ENCODE results near the gene SLC25A13. TPM values are rescaled to one million over a fixed set of nuclear protein-coding genes. Genes with fewer than 3 reads are reported as not detected.

The SLC25A13 gene
- total RNA-seq, 1 experiment from 2014 or later = 71.7 TPM

DNA sequence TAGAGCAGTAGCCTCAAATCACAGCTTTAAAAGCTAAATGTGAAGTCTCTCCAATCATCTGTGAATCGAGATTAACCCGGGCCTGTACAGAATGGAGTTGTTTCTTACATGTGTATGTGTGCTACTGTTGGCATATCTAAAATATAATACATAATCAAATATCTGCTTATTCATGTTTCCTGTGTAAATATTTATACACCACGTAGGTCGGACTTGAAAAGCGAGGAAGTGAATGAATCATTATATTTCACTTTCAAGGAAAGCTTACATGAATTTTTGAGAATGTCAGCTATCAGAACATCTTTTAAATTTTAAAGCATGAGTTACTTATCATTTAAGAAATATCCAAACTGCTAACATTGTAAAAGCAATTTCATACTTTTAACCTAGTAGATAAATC lies 233.3 kb downstream of the SLC25A13 start:
- no peak overlapping the region for H3K23ac ChIP-seq (ENCODE audit: insufficient read length, low read depth, low read length)
- no CpG with 5 or more reads among the region's 5 CpGs for WGBS (ENCODE audit: extremely low coverage, insufficient read length, low lambda C conversion rate)
- H3T11ph ChIP-seq (ENCODE audit: low read length) = no peak overlapping the region
- no peak overlapping the region for H4K5ac ChIP-seq (ENCODE audit: insufficient read length, low read depth, low read length)
- TF ChIP-seq, protein P1, sequence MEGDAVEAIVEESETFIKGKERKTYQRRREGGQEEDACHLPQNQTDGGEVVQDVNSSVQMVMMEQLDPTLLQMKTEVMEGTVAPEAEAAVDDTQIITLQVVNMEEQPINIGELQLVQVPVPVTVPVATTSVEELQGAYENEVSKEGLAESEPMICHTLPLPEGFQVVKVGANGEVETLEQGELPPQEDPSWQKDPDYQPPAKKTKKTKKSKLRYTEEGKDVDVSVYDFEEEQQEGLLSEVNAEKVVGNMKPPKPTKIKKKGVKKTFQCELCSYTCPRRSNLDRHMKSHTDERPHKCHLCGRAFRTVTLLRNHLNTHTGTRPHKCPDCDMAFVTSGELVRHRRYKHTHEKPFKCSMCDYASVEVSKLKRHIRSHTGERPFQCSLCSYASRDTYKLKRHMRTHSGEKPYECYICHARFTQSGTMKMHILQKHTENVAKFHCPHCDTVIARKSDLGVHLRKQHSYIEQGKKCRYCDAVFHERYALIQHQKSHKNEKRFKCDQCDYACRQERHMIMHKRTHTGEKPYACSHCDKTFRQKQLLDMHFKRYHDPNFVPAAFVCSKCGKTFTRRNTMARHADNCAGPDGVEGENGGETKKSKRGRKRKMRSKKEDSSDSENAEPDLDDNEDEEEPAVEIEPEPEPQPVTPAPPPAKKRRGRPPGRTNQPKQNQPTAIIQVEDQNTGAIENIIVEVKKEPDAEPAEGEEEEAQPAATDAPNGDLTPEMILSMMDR (conservative IDR thresholded peaks at IDR 0.05) = no peak
- Mint-ChIP-seq H3K9me3 (no peaks in the 10 kb centered on the region), H3K27me3 (ENCODE audit: low read depth) (peaks cover 2% of the 10 kb centered on the region; the same call in 1 of the 2 replicates), H3K27ac (no peak overlapping the region), H3K4me3 (no peak overlapping the region), H3K4me1 (peaks cover 0 to 2% of the 10 kb centered on the region in 2 experiments; a peak in 1 of 4 replicates), H3K36me3 (ENCODE audit: insufficient read depth in 1 of 3, low read depth in 3 of 3) (no peaks in the 10 kb centered on the region)
- H3K9me3 ChIP-seq (ENCODE audit: control insufficient read depth, low read depth, low read length) = no peaks in the 10 kb centered on the region
- H2BK5ac ChIP-seq (ENCODE audit: insufficient read length, low read length) = no peak overlapping the region
- no peak overlapping the region for H3K4me2 ChIP-seq (ENCODE audit: insufficient read depth, insufficient read length, low read length)
- H3K56ac ChIP-seq (ENCODE audit: insufficient read length, low read depth, low read length) = no peak overlapping the region
- H3K9ac ChIP-seq (ENCODE audit: extremely low read depth, insufficient read length, low read length) = no peak overlapping the region
- H3K27ac ChIP-seq (ENCODE audit: insufficient read length, low read depth, low read length) = no peak overlapping the region
- H3K14ac ChIP-seq (ENCODE audit: insufficient read depth, low read length) = no peak overlapping the region
- H2BK15ac ChIP-seq (ENCODE audit: low read depth, low read length) = no peak overlapping the region
- no peak overlapping the region for H2AK5ac ChIP-seq (ENCODE audit: insufficient read length, low read length)
- H3K79me1 ChIP-seq (ENCODE audit: insufficient read depth, low read depth, low read length, poor library complexity, severe bottlenecking) = no peaks in the 10 kb centered on the region
- no peaks in the 10 kb centered on the region for H3K23me2 ChIP-seq (ENCODE audit: insufficient read length, low read depth, low read length, poor library complexity, severe bottlenecking)
- no peaks in the 10 kb centered on the region for H3K79me2 ChIP-seq (ENCODE audit: insufficient read depth, low read length)
- DNase-seq = no peak
- H4K91ac ChIP-seq (ENCODE audit: insufficient read length, low read depth, low read length) = no peak overlapping the region
- no peak overlapping the region for H3K4ac ChIP-seq (ENCODE audit: low read depth, low read length)
- no peak overlapping the region for H3K18ac ChIP-seq (ENCODE audit: insufficient read length, low read depth, low read length)
- no peak overlapping the region for H2BK120ac ChIP-seq (ENCODE audit: low read depth, low read length, poor library complexity, severe bottlenecking)
- no peaks in the 10 kb centered on the region for H3K4me1 ChIP-seq (ENCODE audit: insufficient read depth, low read length)
- no peaks in the 10 kb centered on the region for H4K20me1 ChIP-seq (ENCODE audit: control insufficient read depth, insufficient read depth, insufficient read length)
- no peak overlapping the region for H4K8ac ChIP-seq (replicated peaks; ENCODE audit: insufficient read length, low read depth, low read length)
- no peak overlapping the region for H2BK20ac ChIP-seq (ENCODE audit: low read depth, low read length, poor library complexity, severe bottlenecking)
- H2BK12ac ChIP-seq (ENCODE audit: insufficient read length, low read depth, low read length) = no peak overlapping the region
- H3K27me3 ChIP-seq (ENCODE audit: insufficient read depth, low read length) = no peaks in the 10 kb centered on the region
- no peak overlapping the region for H2AFZ ChIP-seq (ENCODE audit: low read length)

All from H9 (cell line).